Measurements from ENCODE around the gene SRBD1.
A peak's percentile ranks its signal among the peaks of the same experiment; 100 is the strongest.
"Not testable (repeated sequence)": the region's sequence is repeated elsewhere in the genome, so short reads cannot be mapped to it uniquely, and the experiment has no call there.

Gene SRBD1

DNA sequence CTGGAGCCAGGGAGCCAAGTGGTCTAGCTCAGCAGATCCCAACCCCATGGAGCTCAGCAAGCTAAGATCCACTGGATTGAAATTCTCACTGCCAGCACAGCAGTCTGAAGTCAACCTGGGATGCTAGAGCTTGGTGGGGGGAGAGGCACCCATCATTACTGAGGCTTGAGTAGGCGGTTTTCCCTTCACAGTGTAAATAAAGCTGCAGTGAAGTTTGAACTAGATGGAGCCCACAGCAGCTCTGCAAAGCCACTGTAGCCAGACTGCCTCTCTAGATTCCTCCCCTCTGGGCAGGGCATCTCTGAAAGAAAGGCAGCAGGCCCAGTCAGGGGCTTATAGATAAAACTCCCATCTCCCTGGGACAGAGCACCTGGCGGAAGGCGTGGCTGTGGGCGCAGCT, 185.0 kb downstream of the SRBD1 start:
- DNase-seq (ENCODE audit: low read depth), result not testable (repeated sequence)

GRCh38 chr2:45422921-45423320, 188.1 kb downstream of the SRBD1 start:
- DNase-seq (ENCODE audit: low read depth), result no peak

GRCh38 chr2:45418532-45418931, 192.5 kb downstream of the SRBD1 start:
- no peak for DNase-seq (ENCODE audit: low read depth)

GRCh38 chr2:45415534-45416123, 195.4 kb downstream of the SRBD1 start:
- no peak for DNase-seq (ENCODE audit: low read depth)

- DNase-seq (ENCODE audit: low read depth), result peak; percentile 38
These were observed 198.2 kb downstream of the SRBD1 start for GRCh38 chr2:45412754-45413379.

- no peak for DNase-seq (ENCODE audit: low read depth)
These were observed 201.4 kb downstream of the SRBD1 start for GRCh38 chr2:45409677-45410076.

GRCh38 chr2:45406621-45407020, 204.4 kb downstream of the SRBD1 start:
- no peak for DNase-seq (ENCODE audit: low read depth)

- peak; percentile 18 for DNase-seq (ENCODE audit: low read depth)
These were observed 206.2 kb downstream of the SRBD1 start for GRCh38 chr2:45404807-45405297.

GRCh38 chr2:45403036-45403435, 208.0 kb downstream of the SRBD1 start:
- no peak for DNase-seq (ENCODE audit: low read depth)

GRCh38 chr2:45401431-45401922, 209.6 kb downstream of the SRBD1 start:
- DNase-seq (ENCODE audit: low read depth), result no peak

DNA sequence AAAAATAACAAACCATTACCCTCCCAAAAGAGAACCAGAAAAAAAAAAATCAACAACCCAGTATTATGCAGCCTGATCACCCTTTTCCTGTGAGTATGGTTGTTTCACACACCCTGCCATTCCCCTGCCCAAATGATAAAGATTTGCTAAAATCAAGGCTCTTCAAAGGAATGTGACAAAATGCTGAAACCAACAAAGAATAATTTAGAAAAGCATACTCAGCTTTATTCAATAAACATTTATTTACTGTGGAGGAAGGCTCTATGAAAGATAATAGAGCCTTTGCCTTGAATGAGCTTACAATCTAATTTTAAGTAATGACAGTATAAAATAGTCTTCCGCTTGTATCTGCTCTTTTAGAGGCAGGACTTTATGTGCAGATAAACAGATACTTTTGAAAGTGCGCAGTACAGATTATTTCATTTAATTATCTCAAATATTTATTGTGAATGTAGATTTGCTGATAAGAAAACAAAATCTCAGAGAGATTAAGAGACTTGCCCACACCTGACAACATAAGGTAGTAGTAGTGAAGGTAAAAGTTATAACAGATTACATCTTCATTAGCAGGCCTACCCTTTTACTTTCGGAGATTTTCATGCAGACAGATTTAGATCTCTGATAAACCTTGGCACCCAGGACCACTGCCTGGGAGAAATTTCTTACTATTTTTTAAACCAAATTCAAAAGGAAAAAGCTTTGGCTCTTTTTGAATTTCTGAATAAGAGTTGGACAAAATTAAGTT, 211.9 kb downstream of the SRBD1 start:
- DNase-seq (ENCODE audit: low read depth), result no peak

DNA sequence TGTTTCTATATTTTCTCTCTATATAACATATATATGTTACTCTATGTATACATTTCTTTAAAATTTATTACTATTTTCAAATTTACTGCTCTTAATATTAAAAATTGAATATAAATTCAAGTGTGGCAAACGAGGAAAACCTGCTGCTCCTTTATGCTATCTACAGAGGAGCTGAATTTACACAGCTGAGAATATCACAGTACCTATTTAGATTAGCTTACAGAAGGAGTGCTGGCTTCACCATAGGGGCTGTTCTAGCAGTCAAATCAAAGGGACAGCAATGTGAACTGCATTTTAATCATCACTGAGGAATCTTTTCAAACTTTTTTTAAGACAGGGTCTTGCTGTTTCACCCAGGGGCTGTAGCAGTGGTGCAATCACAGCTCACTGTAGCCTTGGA, 213.8 kb downstream of the SRBD1 start:
- DNase-seq (ENCODE audit: low read depth), result no peak

DNA sequence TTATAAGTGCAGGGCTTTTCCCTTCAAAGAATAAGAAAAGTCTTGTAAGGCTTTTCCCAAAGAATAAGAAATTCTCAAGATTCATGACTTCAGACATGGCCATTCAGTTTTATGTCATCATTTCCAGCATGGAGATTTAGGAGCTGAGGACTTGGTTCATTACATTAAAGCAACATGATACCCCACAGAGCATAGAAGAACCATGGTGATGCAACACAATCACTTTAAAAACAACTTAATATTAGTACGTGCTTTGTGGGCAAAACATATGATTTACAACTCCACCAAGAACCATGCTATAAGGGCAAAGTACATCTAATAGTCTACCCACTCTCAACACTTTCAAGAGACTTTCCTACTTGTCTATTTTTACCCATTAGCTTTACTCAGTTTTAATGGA, 214.4 kb downstream of the SRBD1 start:
- DNase-seq (ENCODE audit: low read depth), result no peak

GRCh38 chr2:45394842-45395241, 216.2 kb downstream of the SRBD1 start:
- DNase-seq (ENCODE audit: low read depth), result no peak

- no peak for DNase-seq (ENCODE audit: low read depth)
These were observed 216.9 kb downstream of the SRBD1 start for GRCh38 chr2:45394216-45394615.

DNA sequence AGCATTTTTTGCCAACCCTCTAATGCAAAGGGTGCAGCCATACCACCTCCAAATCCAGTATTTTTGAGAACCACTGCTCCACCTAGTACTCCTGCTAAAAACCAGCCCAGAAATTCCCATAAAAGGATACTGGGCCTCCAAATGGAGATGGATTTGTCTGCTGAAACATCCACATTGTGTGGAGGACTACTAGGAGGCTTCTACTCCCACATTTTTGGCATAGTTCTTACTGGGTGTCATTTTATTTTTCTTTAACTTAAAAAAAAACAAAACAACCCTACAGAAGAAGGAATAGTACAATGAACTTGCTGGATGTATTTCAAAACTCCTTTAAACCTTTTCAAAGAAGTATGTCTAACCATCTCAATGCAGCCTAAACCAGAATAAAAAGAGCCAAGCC, 219.2 kb downstream of the SRBD1 start:
- DNase-seq (ENCODE audit: low read depth), result no peak

GRCh38 chr2:45390861-45391260, 220.2 kb downstream of the SRBD1 start:
- DNase-seq (ENCODE audit: low read depth), result no peak

GRCh38 chr2:45390441-45390840, 220.6 kb downstream of the SRBD1 start:
- DNase-seq (ENCODE audit: low read depth), result no peak

DNA sequence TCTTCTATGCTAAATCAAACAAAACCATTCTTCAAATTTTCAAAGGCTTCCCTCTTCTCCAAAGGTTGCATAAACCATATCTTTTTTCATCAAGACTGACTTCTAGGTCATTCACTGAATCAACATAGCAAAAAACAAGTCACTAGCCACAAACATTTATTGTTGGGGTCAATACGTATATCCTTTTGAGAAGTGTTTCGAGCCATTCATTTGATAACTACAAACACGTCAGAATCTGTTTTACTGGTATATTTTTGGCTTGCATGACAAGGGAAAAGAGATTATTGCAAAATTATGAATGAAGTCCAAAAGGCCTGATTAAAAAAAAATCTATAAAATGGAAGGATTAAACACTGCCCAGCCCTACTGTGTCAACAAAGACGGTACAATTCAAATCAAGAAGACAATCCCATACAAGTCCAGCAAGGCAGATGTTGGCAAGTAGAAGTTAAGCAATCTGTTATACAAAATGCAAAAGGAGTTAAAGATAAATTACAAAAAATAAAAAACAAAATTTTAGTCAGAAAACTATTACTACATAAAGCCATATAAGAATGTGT, 222.4 kb downstream of the SRBD1 start:
- no peak for DNase-seq (ENCODE audit: low read depth)

DNA sequence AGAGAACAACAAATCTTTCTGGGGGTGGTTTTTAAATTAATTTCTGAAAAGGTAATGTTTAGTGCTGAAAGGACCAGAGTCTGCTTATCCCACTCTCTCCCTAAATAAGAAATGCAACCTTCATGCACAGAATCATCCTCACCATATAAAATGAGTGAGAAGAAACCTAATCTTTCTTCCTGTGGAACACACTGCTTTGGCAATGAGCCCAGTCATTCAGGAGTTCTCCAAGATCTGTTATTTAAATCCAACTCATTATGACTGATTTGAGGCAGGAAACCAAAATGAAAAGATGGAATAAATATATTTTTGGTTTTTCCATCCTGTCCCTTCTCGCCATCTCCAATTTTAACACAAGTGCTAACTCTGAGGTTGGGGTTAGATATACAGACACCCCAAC, 228.3 kb downstream of the SRBD1 start:
- DNase-seq (ENCODE audit: low read depth), result peak; percentile 17

GRCh38 chr2:45380131-45380836, 230.8 kb downstream of the SRBD1 start:
- peak; percentile 48 for DNase-seq (ENCODE audit: low read depth)

All from stromal cell of bone marrow (primary cell).